Astrocyte of the spinal cord (primary cell): ENCODE results near the gene CPLANE1.

Experiments
- DNase-seq: peaks from one replicate; pipeline ENCODE4 v3.0.0; 2011; ENCODE audit warnings: low read depth, low spot score
- H3K4me3 ChIP-seq: 2 replicates; pipeline ENCODE4 v1.5.1; 2011; ENCODE audit warnings: low read depth, mild to moderate bottlenecking, low read length, moderate library complexity
- CTCF ChIP-seq: IDR thresholded peaks from 2 replicates; pipeline ENCODE4 v1.5.1; 2012; ENCODE audit warnings: low read depth, mild to moderate bottlenecking, low read length, inconsistent platforms
- in situ Hi-C: cut with HindIII; loops from 2 replicates; pipeline ENCODE4 v1.10.0; 2017; ENCODE audit warnings: low sequenced_read_pairs

Gene CPLANE1

GRCh38 chr5:37056762-37057161, 192.4 kb downstream of the CPLANE1 start:
- H3K4me3 ChIP-seq: no peak overlapping the region
- in situ Hi-C loops: no loop called here
- TF ChIP-seq CTCF: no peak
- DNase-seq: no peak
